ENCODE measurements around the gene TBCK.
"Not testable (repeated sequence)": the region's sequence is repeated elsewhere in the genome, so short reads cannot be mapped to it uniquely, and the experiment has no call there.

The TBCK gene

DNA sequence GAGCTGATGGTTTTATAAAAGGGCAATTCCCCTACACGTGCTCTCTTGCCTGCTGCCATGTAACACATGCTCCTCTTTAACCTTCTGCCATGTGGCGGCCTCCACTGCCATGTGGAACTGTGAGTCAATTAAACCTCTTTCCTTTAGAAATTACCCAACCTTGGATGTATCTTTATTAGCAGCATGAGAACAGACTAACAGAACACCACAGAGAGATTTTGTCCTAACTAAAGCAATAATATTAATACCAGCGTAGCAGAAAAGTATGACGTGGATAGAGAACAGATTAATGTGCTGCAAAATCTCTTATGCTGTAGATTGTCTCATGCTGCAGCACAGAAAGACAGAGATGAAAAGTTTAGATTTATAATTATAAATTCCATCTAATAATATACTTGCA is 23.4 kb upstream of the TBCK start:
- no peaks in the 10 kb centered on the region for H3K27me3 ChIP-seq (ENCODE audit: control insufficient read depth, insufficient read depth, low read length)

DNA sequence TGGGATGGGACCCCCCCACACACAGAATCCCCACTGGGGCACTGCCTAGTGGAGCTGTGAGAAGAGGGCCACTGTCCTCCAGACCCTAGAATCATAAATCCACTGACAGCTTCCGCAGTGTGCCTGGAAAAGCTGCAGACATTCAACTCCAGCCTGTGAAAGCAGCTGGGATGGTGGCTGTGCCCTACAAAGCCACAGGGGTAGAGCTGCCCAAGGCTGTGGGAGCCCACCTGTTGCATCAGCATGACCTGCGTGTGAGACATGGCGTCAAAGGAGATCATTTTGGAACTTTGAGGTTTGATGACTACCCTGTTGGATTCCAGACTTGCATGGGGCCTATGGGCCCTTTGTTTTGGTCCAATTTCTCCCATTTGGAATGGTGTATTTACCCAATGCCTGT is 22.7 kb upstream of the TBCK start:
- Histone ChIP-seq H3K27me3 (ENCODE audit: control insufficient read depth, insufficient read depth, low read length) (no peaks in the 10 kb centered on the region), H3K4me1 (ENCODE audit: control insufficient read depth, insufficient read depth, low read length) (no peaks in the 10 kb centered on the region), H3K4me3 (ENCODE audit: low read length) (no peak overlapping the region), H3K36me3 (ENCODE audit: control insufficient read depth, insufficient read depth, low read length) (peaks cover 9% of the 10 kb centered on the region), H3K27ac (ENCODE audit: low read depth, low read length) (no peak overlapping the region), H3K9ac (ENCODE audit: low read length) (no peak overlapping the region)

More for the DNA sequence above, 23.4 kb upstream of the TBCK start:
- peaks cover 9% of the 10 kb centered on the region for H3K36me3 ChIP-seq (ENCODE audit: control insufficient read depth, insufficient read depth, low read length)
- no peak overlapping the region for H3K27ac ChIP-seq (ENCODE audit: low read depth, low read length)
- no peak overlapping the region for H3K4me3 ChIP-seq (ENCODE audit: low read length)
- no peak overlapping the region for H3K9ac ChIP-seq (ENCODE audit: low read length)
- no peaks in the 10 kb centered on the region for H3K4me1 ChIP-seq (ENCODE audit: control insufficient read depth, insufficient read depth, low read length)

DNA sequence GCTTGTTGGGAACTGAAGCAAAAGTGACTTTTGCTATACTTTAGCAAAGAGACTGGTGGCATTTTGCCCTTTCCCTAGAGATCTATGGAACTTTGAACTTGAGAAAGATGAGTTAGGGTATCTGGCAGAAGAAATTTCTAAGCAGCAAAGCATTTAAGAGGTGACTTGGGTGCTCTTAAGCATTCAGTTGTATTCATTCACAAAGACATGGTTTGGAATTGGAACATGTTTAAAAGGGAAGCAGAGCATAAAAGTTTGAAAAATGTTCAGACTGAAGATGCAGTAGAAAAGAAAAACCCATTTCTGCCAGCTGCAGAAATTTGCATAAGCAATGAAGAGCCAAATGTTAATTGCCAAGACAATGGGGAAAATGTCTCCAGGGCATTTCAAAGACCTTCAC is 21.9 kb upstream of the TBCK start:
- Histone ChIP-seq H3K4me3 (ENCODE audit: low read length) (no peak overlapping the region), H3K27ac (ENCODE audit: low read depth, low read length) (no peak overlapping the region), H3K9ac (ENCODE audit: low read length) (no peak overlapping the region), H3K27me3 (ENCODE audit: control insufficient read depth, insufficient read depth, low read length) (no peaks in the 10 kb centered on the region), H3K4me1 (ENCODE audit: control insufficient read depth, insufficient read depth, low read length) (no peaks in the 10 kb centered on the region), H3K36me3 (ENCODE audit: control insufficient read depth, insufficient read depth, low read length) (peaks cover 9% of the 10 kb centered on the region)

DNA sequence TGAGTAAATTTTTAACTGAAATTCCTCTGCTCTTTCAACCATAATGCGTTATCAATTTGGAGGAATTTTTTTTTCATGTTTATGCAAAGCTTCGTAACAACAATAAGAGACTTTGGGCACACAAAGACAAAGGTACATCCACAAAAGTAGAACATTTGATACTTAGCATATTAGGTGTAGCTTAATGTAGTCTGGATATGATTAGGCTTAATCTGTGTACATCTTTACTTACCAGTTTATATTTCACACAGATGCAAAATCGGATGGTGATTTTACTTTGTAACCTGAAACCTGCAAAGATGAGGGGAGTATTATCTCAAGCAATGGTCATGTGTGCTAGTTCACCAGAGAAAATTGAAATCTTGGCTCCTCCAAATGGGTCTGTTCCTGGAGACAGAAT is 20.6 kb upstream of the TBCK start:
- H3K27ac ChIP-seq (ENCODE audit: low read depth, low read length), result no peak overlapping the region
- H3K4me3 ChIP-seq (ENCODE audit: low read length), result no peak overlapping the region
- H3K27me3 ChIP-seq (ENCODE audit: control insufficient read depth, insufficient read depth, low read length), result no peaks in the 10 kb centered on the region
- no peaks in the 10 kb centered on the region for H3K4me1 ChIP-seq (ENCODE audit: control insufficient read depth, insufficient read depth, low read length)
- peaks cover 11% of the 10 kb centered on the region for H3K36me3 ChIP-seq (ENCODE audit: control insufficient read depth, insufficient read depth, low read length)
- H3K9ac ChIP-seq (ENCODE audit: low read length), result no peak overlapping the region

DNA sequence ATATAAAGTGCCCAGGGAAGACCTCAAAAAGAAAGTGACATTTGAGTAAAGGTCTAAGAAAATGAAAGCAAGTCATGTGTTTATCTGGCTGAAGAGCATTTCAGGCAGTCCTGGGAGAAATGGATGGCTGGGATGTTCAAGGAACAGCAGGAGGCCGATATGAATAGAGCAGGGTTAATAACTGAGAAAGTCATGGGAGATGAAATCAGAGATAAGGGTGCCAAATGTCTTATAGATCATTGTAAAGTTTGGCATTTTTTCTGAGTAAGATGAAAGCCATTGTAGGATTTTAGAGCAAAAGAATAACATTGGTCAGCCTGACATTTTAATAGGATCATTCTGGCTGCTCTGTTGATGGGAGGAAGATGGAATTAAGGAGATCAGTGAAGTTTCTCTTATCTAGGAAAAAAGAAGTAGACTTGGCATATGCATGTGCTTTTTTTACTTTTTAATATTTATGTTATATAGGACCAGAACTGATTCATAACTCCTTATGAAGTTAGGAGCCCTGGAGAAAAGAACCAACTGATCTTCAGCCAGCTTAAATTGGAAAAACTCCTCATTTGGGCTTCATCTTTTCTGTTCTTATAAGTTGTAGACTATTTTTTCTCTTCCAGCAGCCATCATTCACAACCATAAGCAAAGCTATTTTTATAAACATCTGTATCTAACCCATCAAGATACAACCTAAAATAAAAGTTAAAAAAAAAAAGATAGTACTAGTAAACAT is 18.9 kb upstream of the TBCK start:
- Histone ChIP-seq H3K27me3 (ENCODE audit: control insufficient read depth, insufficient read depth, low read length) (no peaks in the 10 kb centered on the region), H3K36me3 (ENCODE audit: control insufficient read depth, insufficient read depth, low read length) (peaks cover 16% of the 10 kb centered on the region), H3K4me1 (ENCODE audit: control insufficient read depth, insufficient read depth, low read length) (no peaks in the 10 kb centered on the region), H3K4me3 (ENCODE audit: low read length) (no peak overlapping the region), H3K27ac (ENCODE audit: low read depth, low read length) (no peak overlapping the region), H3K9ac (ENCODE audit: low read length) (no peak overlapping the region)

DNA sequence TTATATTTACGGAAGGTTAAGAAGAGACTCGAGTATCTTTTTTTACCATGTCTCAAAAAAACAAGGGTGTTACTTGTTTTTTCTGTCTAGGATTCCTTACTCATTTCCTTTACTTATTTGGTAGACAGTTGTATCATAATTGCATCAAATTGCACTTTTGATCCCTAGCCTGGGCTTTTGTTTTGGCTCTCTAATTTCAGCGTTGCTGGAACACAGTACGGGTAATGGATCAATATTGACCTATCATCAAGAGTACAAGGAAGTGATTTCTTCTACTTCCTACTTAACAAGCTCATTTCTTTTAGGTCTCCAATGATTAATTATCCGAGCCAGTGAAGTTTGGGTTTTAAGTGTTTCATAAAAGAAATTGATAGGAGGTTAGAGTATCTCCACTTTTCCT is 17.2 kb upstream of the TBCK start:
- H3K27me3 ChIP-seq (ENCODE audit: control insufficient read depth, insufficient read depth, low read length), result no peaks in the 10 kb centered on the region
- no peaks in the 10 kb centered on the region for H3K4me1 ChIP-seq (ENCODE audit: control insufficient read depth, insufficient read depth, low read length)
- no peak overlapping the region for H3K27ac ChIP-seq (ENCODE audit: low read depth, low read length)
- H3K4me3 ChIP-seq (ENCODE audit: low read length), result no peak overlapping the region
- no peak overlapping the region for H3K9ac ChIP-seq (ENCODE audit: low read length)
- H3K36me3 ChIP-seq (ENCODE audit: control insufficient read depth, insufficient read depth, low read length), result peaks cover 20% of the 10 kb centered on the region

DNA sequence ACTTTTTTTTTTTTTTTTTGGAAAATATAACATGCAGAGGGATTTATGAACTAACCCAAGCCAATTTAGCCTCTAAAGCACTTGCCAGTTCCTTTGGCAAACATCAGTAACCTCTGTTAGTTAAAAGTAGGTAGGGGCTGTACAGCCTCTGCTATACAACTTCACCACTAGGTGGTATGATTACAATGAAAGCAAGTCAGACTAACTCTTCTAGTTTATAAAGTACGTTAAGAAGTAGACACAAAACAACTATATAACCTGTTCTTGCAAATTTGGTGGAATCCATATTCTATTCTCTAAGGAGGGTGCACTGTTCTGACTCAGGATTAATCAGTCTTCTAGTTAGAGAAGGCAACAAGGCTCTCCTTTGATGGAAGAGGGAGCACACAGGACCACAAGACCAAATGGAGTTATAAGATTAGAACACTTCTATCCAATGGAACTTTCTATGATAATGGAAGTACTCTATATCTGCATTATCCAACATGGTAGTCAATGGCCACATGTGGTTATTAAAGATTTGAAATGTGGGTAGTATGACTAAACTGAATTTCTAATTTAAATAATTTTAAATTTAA is 13.1 kb upstream of the TBCK start:
- Histone ChIP-seq H3K4me1 (ENCODE audit: control insufficient read depth, insufficient read depth, low read length) (no peaks in the 10 kb centered on the region), H3K9ac (ENCODE audit: low read length) (no peak overlapping the region), H3K27ac (ENCODE audit: low read depth, low read length) (no peak overlapping the region), H3K27me3 (ENCODE audit: control insufficient read depth, insufficient read depth, low read length) (no peaks in the 10 kb centered on the region), H3K36me3 (ENCODE audit: control insufficient read depth, insufficient read depth, low read length) (peaks cover 20% of the 10 kb centered on the region), H3K4me3 (ENCODE audit: low read length) (no peak overlapping the region)

DNA sequence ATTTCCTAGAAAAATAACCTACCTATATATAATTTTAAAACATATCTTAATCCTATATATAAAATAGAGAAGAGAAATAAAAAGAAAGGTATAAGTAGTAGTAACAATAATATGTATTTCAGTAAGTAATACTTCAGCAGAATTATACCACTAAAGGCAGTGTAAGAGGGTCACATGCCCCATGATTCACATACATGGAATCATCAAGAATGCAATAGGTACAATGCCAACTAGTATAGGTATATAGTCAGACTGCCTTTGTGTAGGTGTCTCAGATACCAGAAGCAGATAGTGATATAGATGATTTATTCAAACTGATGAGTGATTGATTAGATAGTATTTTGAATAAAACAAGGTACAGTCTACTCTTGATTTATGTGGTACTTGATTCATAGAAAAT is 9.8 kb upstream of the TBCK start:
- H3K4me3 ChIP-seq (ENCODE audit: low read length), result no peak overlapping the region
- H3K27me3 ChIP-seq (ENCODE audit: control insufficient read depth, insufficient read depth, low read length), result no peaks in the 10 kb centered on the region
- H3K36me3 ChIP-seq (ENCODE audit: control insufficient read depth, insufficient read depth, low read length), result peaks cover 13% of the 10 kb centered on the region

DNA sequence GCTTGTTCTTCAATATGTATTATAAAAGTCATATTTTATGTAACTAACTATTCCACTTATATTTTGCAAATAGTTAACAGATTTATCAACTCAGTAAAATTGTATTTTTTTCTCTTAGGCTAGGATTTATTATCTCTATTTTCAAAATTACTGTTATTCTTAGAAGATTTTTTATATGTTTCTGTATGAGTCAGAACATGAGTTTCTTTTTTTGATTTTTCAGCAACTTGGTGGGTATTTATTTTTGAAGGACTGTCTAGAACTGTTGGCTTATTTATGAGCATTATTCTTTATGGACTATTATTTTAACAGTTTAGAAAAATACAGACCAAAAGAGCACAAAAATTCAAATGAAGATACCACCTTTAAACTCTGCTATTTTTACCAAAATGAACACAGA is 7.1 kb upstream of the TBCK start:
- Histone ChIP-seq H3K36me3 (ENCODE audit: control insufficient read depth, insufficient read depth, low read length) (peaks cover 8% of the 10 kb centered on the region), H3K9ac (ENCODE audit: low read length) (no peak overlapping the region), H3K27me3 (ENCODE audit: control insufficient read depth, insufficient read depth, low read length) (no peaks in the 10 kb centered on the region), H3K27ac (ENCODE audit: low read depth, low read length) (no peak overlapping the region), H3K4me3 (ENCODE audit: low read length) (no peak overlapping the region), H3K4me1 (ENCODE audit: control insufficient read depth, insufficient read depth, low read length) (no peaks in the 10 kb centered on the region)

More for the DNA sequence above, 9.8 kb upstream of the TBCK start:
- H3K9ac ChIP-seq (ENCODE audit: low read length), result no peak overlapping the region
- no peak overlapping the region for H3K27ac ChIP-seq (ENCODE audit: low read depth, low read length)
- H3K4me1 ChIP-seq (ENCODE audit: control insufficient read depth, insufficient read depth, low read length), result no peaks in the 10 kb centered on the region

DNA sequence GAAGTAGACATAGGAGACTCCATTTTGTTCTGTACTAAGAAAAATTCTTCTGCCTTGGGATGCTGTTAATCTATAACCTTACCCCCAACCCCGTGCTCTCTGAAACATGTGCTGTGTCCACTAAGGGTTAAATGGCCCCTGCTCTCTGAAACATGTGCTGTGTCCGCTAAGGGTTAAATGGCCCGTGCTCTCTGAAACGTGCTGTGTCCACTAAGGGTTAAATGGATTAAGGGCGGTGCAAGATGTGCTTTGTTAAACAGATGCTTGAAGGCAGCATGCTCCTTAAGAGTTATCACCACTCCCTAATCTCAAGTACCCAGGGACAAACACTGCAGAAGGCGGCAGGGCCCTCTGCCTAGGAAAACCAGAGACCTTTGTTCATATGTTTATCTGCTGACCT is 5.8 kb upstream of the TBCK start:
- H3K4me3 ChIP-seq (ENCODE audit: low read length); H3K27me3 ChIP-seq (ENCODE audit: control insufficient read depth, insufficient read depth, low read length); H3K9ac ChIP-seq (ENCODE audit: low read length); H3K27ac ChIP-seq (ENCODE audit: low read depth, low read length); H3K36me3 ChIP-seq (ENCODE audit: control insufficient read depth, insufficient read depth, low read length): not testable (repeated sequence)
- peaks cover 11% of the 10 kb centered on the region for H3K4me1 ChIP-seq (ENCODE audit: control insufficient read depth, insufficient read depth, low read length)

DNA sequence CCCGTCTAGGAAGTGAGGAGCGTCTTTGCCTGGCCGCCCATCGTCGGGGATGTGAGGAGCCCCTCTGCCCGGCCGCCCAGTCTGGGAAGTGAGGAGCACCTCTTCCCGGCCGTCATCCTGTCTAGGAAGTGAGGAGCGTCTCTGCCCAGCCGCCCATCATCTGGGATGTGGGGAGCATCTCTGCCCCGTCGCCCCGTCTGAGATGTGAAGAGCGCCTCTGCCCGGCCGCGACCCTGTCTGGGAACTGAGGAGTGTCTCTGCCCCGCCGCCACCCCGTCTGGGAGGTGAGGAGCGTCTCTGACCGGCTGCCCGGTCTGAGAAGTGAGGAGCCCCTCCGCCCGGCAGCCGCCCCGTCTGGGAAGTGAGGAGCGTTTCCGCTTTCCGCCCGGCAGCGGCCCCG is 5.2 kb upstream of the TBCK start:
- H3K4me3 ChIP-seq (ENCODE audit: low read length); H3K27me3 ChIP-seq (ENCODE audit: control insufficient read depth, insufficient read depth, low read length); H3K27ac ChIP-seq (ENCODE audit: low read depth, low read length); H3K9ac ChIP-seq (ENCODE audit: low read length); H3K36me3 ChIP-seq (ENCODE audit: control insufficient read depth, insufficient read depth, low read length): not testable (repeated sequence)
- H3K4me1 ChIP-seq (ENCODE audit: control insufficient read depth, insufficient read depth, low read length), result peaks cover 11% of the 10 kb centered on the region

DNA sequence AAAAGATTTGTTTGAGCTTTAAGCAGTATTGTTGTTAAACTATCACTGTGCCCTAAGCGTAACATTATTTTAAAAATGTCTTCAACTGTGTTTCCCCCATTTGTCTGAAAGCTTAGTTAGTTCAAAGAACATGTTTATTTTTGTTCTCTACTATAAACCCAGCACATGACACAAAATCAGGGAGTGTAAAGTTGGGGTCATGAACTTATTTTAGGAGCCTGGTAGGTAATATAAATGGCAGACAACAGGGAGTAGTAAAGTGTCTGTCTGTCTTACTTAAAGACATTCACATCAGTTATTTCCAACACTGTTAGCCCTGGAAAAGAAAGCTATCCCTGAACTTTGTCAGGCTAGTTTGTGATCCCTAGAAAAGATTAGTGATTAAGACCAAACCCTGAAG is 4.2 kb upstream of the TBCK start:
- Histone ChIP-seq H3K9ac (ENCODE audit: low read length) (no peak overlapping the region), H3K27me3 (ENCODE audit: control insufficient read depth, insufficient read depth, low read length) (no peaks in the 10 kb centered on the region), H3K36me3 (ENCODE audit: control insufficient read depth, insufficient read depth, low read length) (no peaks in the 10 kb centered on the region), H3K27ac (ENCODE audit: low read depth, low read length) (no peak overlapping the region), H3K4me1 (ENCODE audit: control insufficient read depth, insufficient read depth, low read length) (peaks cover 13% of the 10 kb centered on the region), H3K4me3 (ENCODE audit: low read length) (no peak overlapping the region)

DNA sequence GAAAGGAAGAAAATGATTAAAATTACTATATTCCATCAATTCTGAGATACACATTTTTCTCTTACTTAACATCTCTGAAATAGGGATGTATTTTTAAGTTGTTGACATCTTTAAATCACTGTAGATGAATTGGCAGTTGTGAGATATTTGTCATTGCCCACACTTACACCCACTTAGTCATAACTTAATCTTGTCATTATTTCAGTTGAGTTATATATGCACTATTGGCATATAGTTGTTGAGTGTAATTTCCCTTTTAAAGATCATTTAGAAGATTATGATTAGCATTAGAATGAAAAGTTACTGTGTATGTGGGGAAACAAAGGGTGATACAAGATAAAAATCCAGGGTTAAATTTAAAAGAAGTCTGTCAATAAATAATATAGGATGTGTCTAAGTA is 2.5 kb upstream of the TBCK start:
- no peak overlapping the region for H3K4me3 ChIP-seq (ENCODE audit: low read length)
- H3K36me3 ChIP-seq (ENCODE audit: control insufficient read depth, insufficient read depth, low read length), result no peaks in the 10 kb centered on the region
- no peak overlapping the region for H3K27ac ChIP-seq (ENCODE audit: low read depth, low read length)
- peaks cover 17% of the 10 kb centered on the region for H3K4me1 ChIP-seq (ENCODE audit: control insufficient read depth, insufficient read depth, low read length)
- no peaks in the 10 kb centered on the region for H3K27me3 ChIP-seq (ENCODE audit: control insufficient read depth, insufficient read depth, low read length)
- no peak overlapping the region for H3K9ac ChIP-seq (ENCODE audit: low read length)
